Memory B cell (primary cell): ENCODE data around the gene FLNB.

Experiments
- ATAC-seq: fragments of 150-1000 bp; cut with Tn5 transposase; 2 replicates; pipeline ENCODE4 v1.10.0; 2021; ENCODE audit warnings: low read depth, mild to moderate bottlenecking, moderate library complexity
- DNase-seq, 2 donors: peaks; one replicate each; pipeline ENCODE4 v3.0.0; 2022; ENCODE audit warnings: low spot score in 2 of 2
- H3K27ac Mint-ChIP-seq: one replicate; pipeline ENCODE4 v1.8.0; 2022; ENCODE audit warnings: mild to moderate bottlenecking, moderate library complexity, mixed read lengths
- H3K27me3 Mint-ChIP-seq: one replicate; pipeline ENCODE4 v1.8.0; 2022; ENCODE audit warnings: mixed read lengths
- H3K36me3 Mint-ChIP-seq: one replicate; pipeline ENCODE4 v1.8.0; 2022; ENCODE audit warnings: mild to moderate bottlenecking, mixed read lengths
- H3K4me1 Mint-ChIP-seq: one replicate; pipeline ENCODE4 v1.8.0; 2022; ENCODE audit warnings: mixed read lengths
- H3K4me3 Mint-ChIP-seq: one replicate; pipeline ENCODE4 v1.8.0; 2022; ENCODE audit warnings: mild to moderate bottlenecking, moderate library complexity, mixed read lengths
- H3K9me3 Mint-ChIP-seq: one replicate; pipeline ENCODE4 v1.8.0; 2022; ENCODE audit warnings: mixed read lengths

FLNB gene

DNA sequence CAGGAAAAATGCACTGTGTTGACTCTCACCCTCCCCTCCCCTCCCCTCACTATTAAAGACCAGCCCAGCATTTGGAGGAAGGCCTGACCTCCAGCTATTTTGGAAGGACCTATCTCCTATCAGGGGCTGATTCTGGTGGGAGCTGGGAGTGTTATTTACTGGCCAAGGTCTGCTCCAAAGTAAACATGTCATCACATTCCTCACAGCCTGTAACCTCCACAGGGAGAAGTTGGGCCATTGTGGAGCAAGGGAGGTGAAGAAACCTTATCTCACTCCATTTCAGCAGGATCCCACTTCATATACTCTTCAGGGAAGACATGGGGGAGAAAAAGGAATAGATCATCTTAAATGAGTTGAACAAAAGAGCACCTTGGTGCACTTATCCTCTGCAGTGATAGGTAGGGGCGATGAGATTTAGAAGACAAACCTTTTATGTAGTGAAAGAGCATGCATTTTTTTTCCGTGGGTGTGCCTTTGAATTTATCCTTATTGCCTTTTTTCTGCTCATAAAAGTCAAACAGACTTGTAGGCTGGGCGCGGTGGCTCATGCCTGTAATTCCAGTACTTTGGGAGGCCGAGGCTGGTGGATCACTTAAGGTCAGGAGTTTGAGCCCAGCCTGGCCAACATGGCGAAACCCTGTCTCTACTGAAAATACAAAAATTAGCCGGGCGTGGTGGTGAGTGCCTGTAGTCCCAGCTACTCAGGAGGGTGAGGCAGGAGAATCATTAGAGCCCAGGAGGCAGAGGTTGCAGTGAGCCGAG, 15.6 kb upstream of the FLNB start:
- H3K36me3 Mint-ChIP-seq = no peaks in the 10 kb centered on the region
- no peaks in the 10 kb centered on the region for H3K9me3 Mint-ChIP-seq
- no peak for DNase-seq
- H3K27ac Mint-ChIP-seq = no peak overlapping the region
- H3K4me3 Mint-ChIP-seq = no peak overlapping the region
- no peak for ATAC-seq
- H3K27me3 Mint-ChIP-seq = no peaks in the 10 kb centered on the region
- no peaks in the 10 kb centered on the region for H3K4me1 Mint-ChIP-seq

DNA sequence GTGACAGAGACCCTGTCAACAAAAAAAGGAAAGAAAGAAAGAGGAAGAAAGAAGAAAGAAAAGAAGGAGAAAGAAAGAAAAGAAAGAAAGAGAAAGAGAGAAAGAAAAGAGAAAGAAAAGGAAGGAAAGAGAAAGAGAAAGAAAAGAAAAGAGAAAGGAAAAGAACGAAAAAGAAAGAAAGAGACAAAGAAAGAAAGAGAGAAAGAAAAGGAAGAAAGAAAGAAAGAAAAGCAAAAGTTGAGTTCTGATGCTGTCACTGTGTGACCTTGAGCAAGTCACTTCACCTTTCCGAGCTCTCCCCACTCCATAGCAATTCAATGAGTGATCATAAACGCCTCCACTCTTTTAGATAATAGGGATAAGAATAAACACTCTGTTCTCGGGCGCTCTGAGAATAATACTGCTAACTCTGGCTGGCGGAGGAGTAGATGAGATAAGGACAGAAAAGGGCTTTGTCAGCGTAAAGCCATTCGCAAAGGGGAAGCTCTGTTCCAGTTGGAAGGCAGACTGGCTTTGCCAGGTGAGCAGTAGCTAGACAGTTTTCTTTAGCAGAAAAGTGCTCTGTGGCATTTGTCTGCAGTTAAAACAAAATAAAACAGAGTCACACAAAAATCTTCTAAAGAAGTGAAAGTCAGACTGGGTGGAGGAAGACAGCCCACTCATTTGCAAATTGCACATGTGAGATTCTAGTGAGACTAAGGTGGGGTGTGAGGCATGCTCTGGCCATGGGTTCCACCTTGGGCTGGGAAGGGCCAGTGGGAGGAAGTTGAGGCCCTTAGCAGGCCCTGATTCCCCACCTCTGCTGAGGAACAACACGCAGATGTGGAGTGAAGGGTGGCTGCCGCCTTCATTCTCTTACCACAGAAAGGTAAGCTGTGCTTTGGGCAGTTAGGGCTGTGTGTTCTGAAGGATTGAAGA, 9.6 kb upstream of the FLNB start:
- ATAC-seq (peak; percentile 77), DNase-seq (no peak)
- no peaks in the 10 kb centered on the region for H3K36me3 Mint-ChIP-seq
- no peaks in the 10 kb centered on the region for H3K9me3 Mint-ChIP-seq
- H3K4me1 Mint-ChIP-seq = peaks cover 21% of the 10 kb centered on the region
- H3K27ac Mint-ChIP-seq = peak overlapping the region; percentile 73
- peak overlapping the region; percentile 74 for H3K4me3 Mint-ChIP-seq
- H3K27me3 Mint-ChIP-seq = no peaks in the 10 kb centered on the region

DNA sequence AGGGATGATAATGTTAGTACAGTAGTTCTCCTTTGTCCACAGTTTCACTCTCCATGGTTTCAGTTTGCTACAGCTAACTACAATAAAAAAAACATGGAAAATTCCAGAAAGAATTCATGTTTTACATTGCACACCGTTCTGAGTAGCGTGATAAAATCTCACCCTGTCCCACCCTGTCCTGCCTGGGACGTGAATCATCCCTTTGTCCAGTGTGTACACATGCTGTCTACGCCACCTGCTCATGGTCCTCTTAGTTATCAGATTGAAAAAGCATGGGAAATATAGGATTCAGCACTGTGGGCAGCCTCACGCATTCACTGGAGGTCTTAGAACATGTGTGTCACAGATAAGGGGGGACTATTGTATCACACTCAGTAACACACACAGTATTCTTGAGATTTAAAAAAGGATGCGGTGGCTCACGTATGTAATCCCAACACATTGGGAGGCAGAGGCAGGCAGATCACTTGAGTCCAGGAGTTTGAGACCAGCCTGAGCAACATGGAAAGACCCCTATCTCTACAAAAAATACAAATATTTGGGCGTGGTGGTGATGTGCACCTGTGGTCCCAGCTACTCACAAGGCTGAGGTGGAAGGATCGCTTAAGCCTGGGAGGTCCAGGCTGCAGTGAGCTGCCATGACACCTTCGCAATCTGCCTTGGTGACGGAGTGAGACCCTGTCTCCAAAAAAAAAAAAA, 8.7 kb upstream of the FLNB start:
- H3K4me3 Mint-ChIP-seq = no peak overlapping the region
- DNase-seq (no peak), ATAC-seq (no peak)
- no peaks in the 10 kb centered on the region for H3K36me3 Mint-ChIP-seq
- no peaks in the 10 kb centered on the region for H3K27me3 Mint-ChIP-seq
- H3K9me3 Mint-ChIP-seq = no peaks in the 10 kb centered on the region
- no peak overlapping the region for H3K27ac Mint-ChIP-seq
- peaks cover 21% of the 10 kb centered on the region for H3K4me1 Mint-ChIP-seq

DNA sequence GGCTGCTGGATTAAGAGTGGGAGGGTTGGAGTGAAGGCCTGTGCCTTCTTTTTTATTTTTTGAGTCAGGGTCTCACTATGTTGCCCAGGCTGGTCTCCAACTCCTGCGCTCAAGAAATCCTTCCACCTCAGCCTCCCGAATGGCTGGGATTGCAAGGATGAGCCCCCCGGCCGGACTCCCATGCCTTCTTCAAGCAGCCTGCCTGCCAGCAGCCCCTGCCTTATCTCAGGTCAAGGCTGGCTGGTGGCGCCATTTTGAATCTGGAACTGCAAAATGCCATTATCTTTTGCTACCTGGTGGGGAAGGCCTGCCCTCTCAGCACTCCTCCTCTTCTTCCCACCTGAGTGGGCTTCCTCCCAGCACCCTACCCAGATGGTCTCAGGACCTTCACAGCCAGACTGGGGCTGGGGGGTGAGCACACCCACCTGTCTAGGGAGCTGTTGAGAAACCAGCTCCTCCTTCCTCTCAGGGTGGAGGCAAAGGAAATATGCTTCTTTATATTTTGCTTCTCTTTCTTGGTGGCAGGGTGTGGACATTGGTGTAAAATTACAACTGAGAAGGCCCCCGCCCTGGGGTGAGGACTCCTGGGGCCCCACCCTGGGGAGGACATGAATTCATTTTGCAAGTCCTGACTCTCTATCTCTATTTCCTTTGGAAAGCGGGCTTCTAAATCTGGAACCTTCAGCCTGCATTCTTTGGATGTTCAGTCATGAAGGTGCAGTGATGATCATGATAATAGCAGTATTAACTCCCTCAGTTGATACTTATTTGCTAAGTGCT, 7.7 kb upstream of the FLNB start:
- Mint-ChIP-seq H3K27ac (no peak overlapping the region), H3K4me3 (no peak overlapping the region), H3K9me3 (no peaks in the 10 kb centered on the region), H3K36me3 (no peaks in the 10 kb centered on the region), H3K4me1 (peaks cover 21% of the 10 kb centered on the region), H3K27me3 (no peaks in the 10 kb centered on the region)
- DNase-seq (no peak), ATAC-seq (no peak)

DNA sequence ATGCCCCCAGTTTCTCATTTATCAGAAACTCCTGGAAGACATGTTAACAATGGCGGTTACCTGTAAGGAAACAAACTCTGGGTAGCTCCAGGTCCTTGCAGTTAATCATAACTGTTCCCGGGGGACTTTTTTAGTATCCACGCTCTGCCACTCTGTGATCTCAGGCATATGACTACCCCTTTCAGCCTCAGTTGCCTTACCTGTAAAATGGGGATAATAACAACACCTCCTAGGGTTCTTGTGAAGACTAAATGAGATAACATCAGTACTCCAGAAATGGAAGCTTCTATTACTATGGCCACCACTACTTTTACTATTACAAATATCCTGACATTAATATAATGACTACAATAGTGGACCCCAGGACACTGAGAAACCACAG, 7.1 kb upstream of the FLNB start:
- DNase-seq (no peak), ATAC-seq (no peak)
- no peaks in the 10 kb centered on the region for H3K36me3 Mint-ChIP-seq
- H3K4me1 Mint-ChIP-seq = peaks cover 21% of the 10 kb centered on the region
- H3K9me3 Mint-ChIP-seq = no peaks in the 10 kb centered on the region
- H3K27ac Mint-ChIP-seq = no peak overlapping the region
- no peaks in the 10 kb centered on the region for H3K27me3 Mint-ChIP-seq
- no peak overlapping the region for H3K4me3 Mint-ChIP-seq

DNA sequence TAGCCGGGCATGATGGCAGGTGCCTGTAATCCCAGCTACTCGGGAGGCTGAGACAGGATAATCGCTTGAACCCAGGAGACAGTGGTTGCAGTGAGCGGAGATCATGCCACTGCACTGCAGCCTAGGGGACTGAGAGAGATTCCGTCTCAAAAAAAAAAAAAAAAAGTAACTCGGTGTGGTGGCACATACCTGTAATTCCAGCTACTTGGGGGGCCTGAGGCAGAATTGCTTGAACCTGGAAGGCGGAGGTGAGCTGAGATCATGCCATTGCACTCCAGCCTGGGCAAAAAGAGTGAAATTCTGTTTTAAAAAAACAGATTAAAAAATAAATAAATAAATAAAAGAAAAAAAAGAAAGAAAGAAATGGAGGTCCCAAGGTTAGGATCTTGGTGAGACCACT, 6.2 kb upstream of the FLNB start:
- Mint-ChIP-seq H3K27ac (no peak overlapping the region), H3K9me3 (no peaks in the 10 kb centered on the region), H3K27me3 (no peaks in the 10 kb centered on the region), H3K4me3 (no peak overlapping the region), H3K36me3 (no peaks in the 10 kb centered on the region), H3K4me1 (peaks cover 21% of the 10 kb centered on the region)
- no peak for ATAC-seq
- DNase-seq = no peak

DNA sequence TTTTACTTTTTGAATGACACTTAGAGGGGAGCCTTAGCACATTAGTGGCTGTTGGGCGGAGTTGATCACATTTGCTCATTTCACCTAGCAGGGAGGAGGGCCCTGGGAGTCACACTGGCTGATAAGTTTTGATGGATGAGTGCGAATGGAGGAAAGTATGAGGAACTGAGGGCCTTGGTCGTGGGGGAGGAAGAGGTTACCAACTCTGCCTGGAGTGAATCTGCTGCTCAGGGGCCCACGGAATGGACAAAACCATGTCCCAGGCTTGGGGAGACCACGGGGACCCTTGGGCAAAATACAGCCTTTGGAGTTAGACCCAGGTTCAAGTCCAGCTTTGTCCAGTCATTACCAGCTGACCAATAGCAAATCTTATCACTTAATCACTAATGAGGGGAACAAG, 5.1 kb upstream of the FLNB start:
- no peak for DNase-seq
- no peak overlapping the region for H3K4me3 Mint-ChIP-seq
- no peaks in the 10 kb centered on the region for H3K36me3 Mint-ChIP-seq
- peaks cover 23% of the 10 kb centered on the region for H3K4me1 Mint-ChIP-seq
- no peaks in the 10 kb centered on the region for H3K27me3 Mint-ChIP-seq
- no peak for ATAC-seq
- H3K27ac Mint-ChIP-seq = peak overlapping the region; percentile 45
- H3K9me3 Mint-ChIP-seq = no peaks in the 10 kb centered on the region

DNA sequence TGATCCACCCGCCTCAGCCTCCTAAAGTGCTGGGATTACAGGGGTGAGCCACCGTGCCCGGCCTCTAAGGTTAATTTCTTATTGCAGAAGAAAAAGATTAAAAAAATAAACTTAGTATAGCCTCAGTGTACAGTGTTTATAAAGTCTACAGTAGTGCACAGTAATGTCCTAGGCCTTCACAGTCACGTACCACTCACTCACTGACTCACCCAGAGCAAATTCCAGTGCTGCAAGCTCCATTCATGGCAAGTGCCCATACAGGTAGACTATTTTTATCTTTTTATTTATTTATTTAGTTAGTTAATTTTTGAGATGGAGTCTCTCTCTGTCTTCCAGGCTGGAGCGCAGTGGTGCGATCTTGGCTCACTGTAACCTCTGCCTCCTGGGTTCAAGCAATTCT, 3.2 kb upstream of the FLNB start:
- H3K4me3 Mint-ChIP-seq = no peak overlapping the region
- peaks cover 17% of the 10 kb centered on the region for H3K4me1 Mint-ChIP-seq
- DNase-seq = no peak
- H3K9me3 Mint-ChIP-seq = no peaks in the 10 kb centered on the region
- no peaks in the 10 kb centered on the region for H3K36me3 Mint-ChIP-seq
- no peak overlapping the region for H3K27ac Mint-ChIP-seq
- no peaks in the 10 kb centered on the region for H3K27me3 Mint-ChIP-seq
- no peak for ATAC-seq

DNA sequence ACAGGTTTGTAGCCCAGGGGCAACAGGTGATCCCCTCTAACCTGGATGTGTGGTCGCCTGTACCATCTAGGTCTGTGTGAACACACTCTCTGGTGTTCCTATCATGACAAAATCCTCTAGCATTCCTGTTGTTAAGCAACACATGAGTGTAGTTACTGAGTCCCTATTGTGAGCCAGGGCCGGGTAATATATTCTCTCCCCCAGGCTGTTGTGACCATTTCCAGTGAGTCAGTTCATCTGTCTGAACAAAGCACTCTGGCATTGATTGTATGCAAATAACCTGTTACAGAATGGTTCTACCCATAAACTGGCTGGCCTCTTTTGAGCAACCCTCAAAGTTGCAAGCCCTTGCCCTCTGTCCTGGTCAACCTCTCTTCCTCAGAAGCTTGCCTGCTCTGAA, 2.6 kb upstream of the FLNB start:
- no peak overlapping the region for H3K4me3 Mint-ChIP-seq
- H3K27ac Mint-ChIP-seq = no peak overlapping the region
- peaks cover 19% of the 10 kb centered on the region for H3K4me1 Mint-ChIP-seq

DNA sequence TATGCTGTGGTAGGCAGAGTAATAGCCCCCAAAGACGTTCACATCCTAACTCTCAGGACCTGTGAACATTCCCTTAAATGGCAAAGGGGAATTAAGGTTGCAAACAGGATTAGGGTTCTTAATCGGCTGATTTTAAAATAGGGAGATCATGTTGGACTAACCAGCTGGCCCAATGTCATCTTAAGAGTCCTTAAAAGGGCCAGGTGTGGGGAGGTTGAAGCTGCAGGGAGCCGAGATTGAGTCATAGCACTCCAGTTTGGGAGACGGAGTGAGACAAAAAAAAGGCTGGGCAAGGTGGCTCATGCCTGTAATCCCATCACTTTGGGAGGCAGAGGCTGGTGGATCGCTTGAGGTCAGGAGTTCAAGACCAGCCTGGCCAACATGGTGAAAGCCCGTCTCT, 1.6 kb upstream of the FLNB start:
- Mint-ChIP-seq H3K36me3 (no peaks in the 10 kb centered on the region), H3K4me1 (peaks cover 18% of the 10 kb centered on the region), H3K9me3 (no peaks in the 10 kb centered on the region), H3K27me3 (no peaks in the 10 kb centered on the region), H3K4me3 (peak overlapping the region; percentile 9), H3K27ac (no peak overlapping the region)
- no peak for ATAC-seq
- no peak for DNase-seq

More for the DNA sequence above, 2.6 kb upstream of the FLNB start:
- Mint-ChIP-seq H3K9me3 (no peaks in the 10 kb centered on the region), H3K27me3 (no peaks in the 10 kb centered on the region), H3K36me3 (no peaks in the 10 kb centered on the region)
- DNase-seq (no peak), ATAC-seq (no peak)

DNA sequence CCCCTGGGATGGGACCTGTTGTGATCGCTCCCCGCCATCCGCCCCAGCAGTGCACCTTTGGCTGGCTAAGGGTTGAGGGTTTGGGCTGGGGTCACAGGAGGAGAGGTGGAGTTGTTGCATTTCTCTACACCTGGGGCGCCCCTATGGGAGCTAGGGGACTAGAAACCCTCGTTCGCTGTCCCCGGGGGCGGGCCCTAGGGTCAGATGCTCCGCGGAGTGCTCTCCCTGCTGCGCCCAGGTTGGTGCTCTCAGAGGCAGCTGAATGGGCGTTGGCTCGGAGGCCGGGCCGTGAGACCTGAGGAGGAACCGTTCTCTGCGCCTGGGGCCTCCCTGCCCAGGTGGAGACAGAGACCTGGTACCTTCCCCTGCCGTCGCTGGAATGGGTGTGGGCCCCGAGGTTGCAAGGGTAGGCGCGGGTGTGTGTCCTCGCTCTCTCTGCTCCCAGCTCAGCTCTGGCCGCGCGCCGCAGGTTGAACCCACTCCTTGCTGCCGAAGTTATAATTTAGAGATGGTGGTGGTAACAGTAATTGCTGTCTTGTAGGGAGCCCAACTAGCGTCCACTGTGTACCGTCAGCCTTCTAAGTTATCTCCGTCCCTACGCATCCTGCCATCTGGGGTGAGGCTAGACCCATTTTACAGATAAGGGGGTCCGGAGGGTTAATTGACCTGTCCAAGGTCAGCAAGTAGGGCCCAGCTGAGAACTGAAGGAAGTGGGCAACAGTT, 965 bp downstream of the FLNB start:
- DNase-seq (peak; percentile 21 to 48), ATAC-seq (peak; percentile 43)
- Mint-ChIP-seq H3K36me3 (no peaks in the 10 kb centered on the region), H3K4me3 (peak overlapping the region; percentile 86), H3K9me3 (no peaks in the 10 kb centered on the region), H3K27ac (peak overlapping the region; percentile 55), H3K4me1 (peaks cover 24% of the 10 kb centered on the region), H3K27me3 (no peaks in the 10 kb centered on the region)

DNA sequence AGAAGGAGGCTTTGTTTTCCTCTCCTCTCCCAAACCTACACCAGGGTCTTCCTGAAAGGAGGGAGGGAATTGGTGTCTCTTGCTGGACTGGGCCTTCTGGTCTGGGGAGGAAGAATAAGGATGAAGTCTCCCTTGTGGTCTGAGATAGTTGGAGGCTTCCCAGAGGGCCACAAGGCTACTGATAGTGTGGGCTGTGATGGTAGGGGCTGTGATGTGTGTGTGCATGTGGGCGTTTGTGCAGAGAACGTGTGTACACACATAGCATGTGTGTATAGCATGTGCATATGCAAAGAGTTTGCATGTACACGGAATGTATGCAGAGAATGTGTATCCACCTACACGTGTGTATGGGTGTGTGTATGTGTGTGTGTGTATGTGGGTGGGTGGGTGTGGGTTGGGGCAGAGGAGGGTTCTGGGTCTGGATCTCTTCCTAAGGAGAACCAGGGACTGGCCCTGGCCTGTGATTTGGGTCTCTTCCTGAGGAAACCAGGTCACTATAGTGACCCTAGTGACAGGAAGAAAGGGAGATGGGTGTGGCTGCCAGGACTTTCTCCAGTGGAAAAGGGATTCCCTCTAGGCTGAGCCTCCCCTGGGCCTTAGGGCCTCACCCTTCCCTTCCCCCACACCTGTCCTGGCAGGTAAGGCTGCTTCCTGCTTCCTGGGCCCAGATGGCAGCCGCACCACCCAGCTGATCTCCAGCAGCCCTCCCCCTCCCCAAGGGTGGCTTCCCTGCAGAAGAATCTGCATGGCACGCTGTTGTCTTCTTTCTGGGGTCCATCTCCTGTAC, 1.7 kb downstream of the FLNB start:
- peaks cover 24% of the 10 kb centered on the region for H3K4me1 Mint-ChIP-seq
- peak overlapping the region; percentile 86 for H3K4me3 Mint-ChIP-seq
- no peaks in the 10 kb centered on the region for H3K36me3 Mint-ChIP-seq
- DNase-seq (no peak), ATAC-seq (no peak)
- no peaks in the 10 kb centered on the region for H3K27me3 Mint-ChIP-seq
- peak overlapping the region; percentile 50 for H3K27ac Mint-ChIP-seq
- no peaks in the 10 kb centered on the region for H3K9me3 Mint-ChIP-seq
